Pancreas (tissue), 10 donors: Measurements from ENCODE around the gene ZNF48. TPM values are rescaled to one million over a fixed set of nuclear protein-coding genes. Genes with fewer than 3 reads are reported as not detected.

Experiments used
- ATAC-seq, 4 donors: fragments of 200-7000 bp; cut with Tn5 transposase; one replicate each; pipeline versions ENCODE4 v1.8.0 to v1.9.1; 2020; ENCODE audit warnings: mild to moderate bottlenecking in 4 of 4, moderate library complexity in 4 of 4
- DNase-seq, 6 donors: peaks; one replicate each; pipeline ENCODE4 v3.0.0-alpha.2; 2020
- FAIRE-seq: peaks from 2 replicates; lab custom pipeline; 2012; peaks lifted over from hg19 to GRCh38; lab: Jason Lieb, UNC
- H3K27ac ChIP-seq, 4 donors: fragments of 200-600 bp; sonication (generic); 1 replicate in 3 of 4; 2 replicates in 1 of 4; pipeline versions ENCODE4 v1.5.0 to v1.8.0; 2020
- H3K27me3 ChIP-seq, 4 donors: fragments of 200-600 bp; one replicate each; pipeline ENCODE4 v1.8.0; 2021
- H3K36me3 ChIP-seq, 3 donors: fragments of 200-600 bp; sonication (generic) in 1 of 3; one replicate each; pipeline versions ENCODE4 v1.5.0 to v1.8.0; 2020 to 2021
- H3K4me1 ChIP-seq, 3 donors: fragments of 200-600 bp; one replicate each; pipeline ENCODE4 v1.8.0; 2021
- H3K4me3 ChIP-seq, 4 donors: fragments of 200-600 bp; sonication (generic) in 2 of 4; one replicate each; pipeline versions ENCODE4 v1.5.0 to v1.8.0; 2020 to 2021
- H3K9me3 ChIP-seq, 4 donors: fragments of 200-600 bp; one replicate each; pipeline ENCODE4 v1.8.0; 2021
- WGBS, 2 donors: extraction: QIAGEN DNeasy Blood & Tissue Kit; methylation state at CpG; one replicate each; pipeline ENCODE4 v1.1.7; 2013; 5-methylcytosine and 5-hydroxymethylcytosine counted together
- intact Hi-C, 3 donors: fragments of 100-400 bp; cut with DNase I; formaldehyde crosslinking; loops; one replicate each; pipeline versions ENCODE4 v1.11.1 to v1.14.2; 2022
- polyA plus RNA-seq, 2 donors: library from polyadenylated mRNA; stranded (reverse); fragments of 200-250 nt; gene quantifications; one replicate each; pipeline ENCODE4 v1.2.3, GENCODE V29; 2013
- total RNA-seq, 6 donors: library from RNA; stranded (reverse); fragmentation: NEBNext Ultra II Directional in 4 of 6; extraction: Animal tissue kit (Norgen Biotek cat#: 25700) in 4 of 6; gene quantifications; one replicate each; pipeline versions ENCODE4 v1.2.1 to v1.2.4, GENCODE V29; 2021 to 2023
- TF ChIP-seq, protein P1 (sequence below), 4 donors: fragments of 200-600 bp; sonication (generic) in 3 of 4; IDR thresholded peaks; one replicate each; pipeline versions ENCODE4 v1.5.0 to v1.8.0; 2021; ENCODE audit warnings: antibody characterized with exemption in 4 of 4
- donor health status: healthy with polysubstance abuse.
- donor health status: DM: no; HTN: no; CAD: no; lungs with moderate emphysema.
- donor health status: DM: no; HTN: no; CAD: no.
- donor health status: control.
- donor health status: control.
- donor health status: Bipolar disorder and iron deficiency.
- donor health status: DM: yes; HTN: yes; CAD: no.
- donor health status: DM: no; HTN: no; CAD: no.
- donor health status: DM: no; HTN: no; CAD: no.
- donor health status: DM: yes; HTN: yes; CAD: no.

The ZNF48 gene
- total and polyA plus RNA-seq, 8 donors: 3.1 to 6.5 (median 4.6) TPM

DNA sequence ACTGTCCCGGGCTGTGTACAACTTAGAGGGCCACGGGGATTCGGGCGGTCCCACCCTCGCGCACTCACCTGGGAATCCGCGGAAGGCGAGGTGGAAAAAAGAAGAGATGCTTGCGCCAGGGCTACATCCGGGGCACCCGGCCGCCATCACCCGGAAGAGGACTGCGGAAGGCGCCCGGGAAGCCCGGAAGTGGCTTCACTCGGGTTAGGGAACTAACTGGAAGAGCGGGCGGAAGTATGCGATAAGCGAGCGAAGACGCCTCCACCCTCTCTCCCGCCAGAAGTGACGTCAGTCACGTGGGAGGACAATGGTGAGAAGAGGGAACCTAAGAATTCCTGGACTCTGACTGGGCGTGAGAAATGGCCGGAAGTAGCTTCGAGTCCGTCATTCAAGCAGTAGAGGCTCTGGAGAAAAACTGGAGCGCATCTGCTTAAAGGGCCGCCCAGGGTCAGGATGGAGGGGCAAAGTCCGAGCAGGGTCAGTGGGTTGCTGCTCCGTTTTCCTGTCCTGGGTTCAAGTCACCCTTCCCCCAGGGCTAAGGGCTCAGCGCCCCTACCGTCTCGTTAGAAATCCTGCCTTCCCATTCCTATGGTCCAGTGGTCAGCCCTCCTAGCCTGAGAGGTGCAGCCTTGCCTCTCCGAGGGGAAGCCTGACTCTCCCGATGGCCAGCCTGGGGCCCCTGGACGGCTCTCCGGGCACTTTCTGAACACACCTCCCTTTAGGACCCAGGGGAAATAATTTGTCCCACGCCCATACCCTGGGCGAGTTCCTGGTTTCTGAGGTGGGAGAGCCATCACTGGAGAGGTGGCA, 39.9 kb upstream of the ZNF48 start, which contains the start of gene CD2BP2:
Gene CD2BP2, minus strand, starts transcription at position 165 of the 810 bp plus-strand sequence. CDS start 627 bp downstream, outside the sequence.
- Histone ChIP-seq H3K9me3 (no peaks in the 10 kb centered on the region), H3K27me3 (no peaks in the 10 kb centered on the region), H3K4me1 (peaks cover 9 to 31% (median 23%) of the 10 kb centered on the region in 3 donors), H3K4me3 (peak within 1 kb of the TSS; percentile 70 to 87 (median 76)), H3K27ac (peak within 1 kb of the TSS; percentile 88 to 96 (median 94)), H3K36me3 (peaks cover 0 to 35% (median 13%) of the 10 kb centered on the region in 3 donors)
- TF ChIP-seq, protein P1, sequence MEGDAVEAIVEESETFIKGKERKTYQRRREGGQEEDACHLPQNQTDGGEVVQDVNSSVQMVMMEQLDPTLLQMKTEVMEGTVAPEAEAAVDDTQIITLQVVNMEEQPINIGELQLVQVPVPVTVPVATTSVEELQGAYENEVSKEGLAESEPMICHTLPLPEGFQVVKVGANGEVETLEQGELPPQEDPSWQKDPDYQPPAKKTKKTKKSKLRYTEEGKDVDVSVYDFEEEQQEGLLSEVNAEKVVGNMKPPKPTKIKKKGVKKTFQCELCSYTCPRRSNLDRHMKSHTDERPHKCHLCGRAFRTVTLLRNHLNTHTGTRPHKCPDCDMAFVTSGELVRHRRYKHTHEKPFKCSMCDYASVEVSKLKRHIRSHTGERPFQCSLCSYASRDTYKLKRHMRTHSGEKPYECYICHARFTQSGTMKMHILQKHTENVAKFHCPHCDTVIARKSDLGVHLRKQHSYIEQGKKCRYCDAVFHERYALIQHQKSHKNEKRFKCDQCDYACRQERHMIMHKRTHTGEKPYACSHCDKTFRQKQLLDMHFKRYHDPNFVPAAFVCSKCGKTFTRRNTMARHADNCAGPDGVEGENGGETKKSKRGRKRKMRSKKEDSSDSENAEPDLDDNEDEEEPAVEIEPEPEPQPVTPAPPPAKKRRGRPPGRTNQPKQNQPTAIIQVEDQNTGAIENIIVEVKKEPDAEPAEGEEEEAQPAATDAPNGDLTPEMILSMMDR (IDR thresholded peaks at IDR 0.05): no peak
- peak; percentile 87 to 93 (median 89) for ATAC-seq
- intact Hi-C loops: no loop called here
- peak; percentile 97 for FAIRE-seq
- WGBS, 2 donors: 0% methylated on average over 42 to 45 of the region's 45 CpGs
- peak; percentile 90 to 97 (median 97) for DNase-seq

DNA sequence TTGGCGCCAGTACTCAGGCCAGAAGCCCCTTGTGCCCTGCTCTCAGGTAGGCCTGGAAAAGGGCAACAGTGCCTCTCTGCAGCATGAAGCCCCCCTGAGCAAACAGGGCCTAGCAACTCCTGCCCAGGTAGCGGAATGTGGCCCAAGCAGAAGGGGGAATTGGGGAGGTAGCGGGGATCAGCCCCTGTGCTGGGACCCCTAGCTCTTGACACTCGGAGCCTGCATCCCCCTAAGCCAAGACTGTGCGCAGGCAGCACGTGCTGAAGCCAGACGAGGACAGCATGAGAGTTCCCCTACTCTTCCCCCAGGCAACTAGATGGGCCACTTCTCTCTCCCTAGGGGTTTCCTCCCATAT, 39.3 kb upstream of the ZNF48 start:
- peaks cover 9 to 31% (median 23%) of the 10 kb centered on the region in 3 donors for H3K4me1 ChIP-seq

DNA sequence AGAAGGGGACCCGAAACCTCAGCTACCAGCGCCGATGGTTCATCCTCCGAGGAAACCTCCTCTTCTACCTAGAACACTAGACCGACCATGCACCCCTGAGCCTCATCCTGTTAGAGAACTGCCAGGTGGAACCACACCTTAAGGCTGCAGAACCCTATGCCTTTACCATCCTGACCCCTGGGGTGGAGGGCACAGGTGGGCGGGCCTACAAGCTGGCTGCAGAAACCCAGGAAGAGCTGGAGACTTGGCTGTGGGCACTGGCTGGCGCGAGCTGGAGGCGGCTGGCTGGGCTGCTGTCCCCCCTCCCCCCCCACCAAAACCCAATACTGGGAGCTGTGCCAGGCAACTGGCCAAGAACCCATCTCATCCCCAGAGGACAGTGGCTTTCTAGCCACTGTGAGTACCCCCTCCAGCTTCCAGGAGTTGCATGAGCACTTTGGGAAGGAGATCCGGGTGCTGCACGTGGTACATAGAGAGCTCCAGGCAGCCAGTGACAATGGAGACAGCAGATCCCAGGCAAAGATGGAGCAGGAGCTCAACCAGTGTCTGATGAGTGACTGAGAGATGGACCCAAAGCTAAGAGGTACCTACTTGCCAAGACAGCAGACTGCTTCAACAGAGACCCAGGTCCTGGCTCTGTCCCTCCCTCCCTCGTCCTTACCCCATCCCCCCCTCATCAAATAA, 38.7 kb upstream of the ZNF48 start:
- H3K9me3 ChIP-seq: no peaks in the 10 kb centered on the region
- DNase-seq (peak in 4 of 6 donors; percentile 31 to 63 (median 49)), FAIRE-seq (no peak), ATAC-seq (no peak)
- peaks cover 9 to 28% (median 22%) of the 10 kb centered on the region in 3 donors for H3K4me1 ChIP-seq
- peak overlapping the region in 2 of 4 donors; percentile 76 for H3K4me3 ChIP-seq
- TF ChIP-seq, protein P1 (IDR thresholded peaks at IDR 0.05): no peak
- H3K27ac ChIP-seq: peak overlapping the region in 1 of 4 donors; percentile 96
- intact Hi-C loops: no loop called here
- no peaks in the 10 kb centered on the region for H3K27me3 ChIP-seq
- peaks cover 0 to 25% (median 4%) of the 10 kb centered on the region in 3 donors for H3K36me3 ChIP-seq
- 64 to 67% methylated on average over 12 of the region's 12 CpGs for WGBS, 2 donors

More for the DNA sequence above, 39.3 kb upstream of the ZNF48 start:
- 52 to 56% methylated on average over 7 of the region's 7 CpGs for WGBS, 2 donors
- H3K27me3 ChIP-seq: no peaks in the 10 kb centered on the region
- DNase-seq (peak in 2 of 6 donors; percentile 40 to 71), FAIRE-seq (no peak), ATAC-seq (no peak)
- peak overlapping the region; percentile 88 to 96 (median 94) for H3K27ac ChIP-seq
- intact Hi-C loops: no loop called here
- TF ChIP-seq, protein P1 (IDR thresholded peaks at IDR 0.05): no peak
- H3K4me3 ChIP-seq: peak overlapping the region; percentile 70 to 87 (median 76)
- no peaks in the 10 kb centered on the region for H3K9me3 ChIP-seq
- H3K36me3 ChIP-seq: peaks cover 0 to 29% (median 7%) of the 10 kb centered on the region in 3 donors

DNA sequence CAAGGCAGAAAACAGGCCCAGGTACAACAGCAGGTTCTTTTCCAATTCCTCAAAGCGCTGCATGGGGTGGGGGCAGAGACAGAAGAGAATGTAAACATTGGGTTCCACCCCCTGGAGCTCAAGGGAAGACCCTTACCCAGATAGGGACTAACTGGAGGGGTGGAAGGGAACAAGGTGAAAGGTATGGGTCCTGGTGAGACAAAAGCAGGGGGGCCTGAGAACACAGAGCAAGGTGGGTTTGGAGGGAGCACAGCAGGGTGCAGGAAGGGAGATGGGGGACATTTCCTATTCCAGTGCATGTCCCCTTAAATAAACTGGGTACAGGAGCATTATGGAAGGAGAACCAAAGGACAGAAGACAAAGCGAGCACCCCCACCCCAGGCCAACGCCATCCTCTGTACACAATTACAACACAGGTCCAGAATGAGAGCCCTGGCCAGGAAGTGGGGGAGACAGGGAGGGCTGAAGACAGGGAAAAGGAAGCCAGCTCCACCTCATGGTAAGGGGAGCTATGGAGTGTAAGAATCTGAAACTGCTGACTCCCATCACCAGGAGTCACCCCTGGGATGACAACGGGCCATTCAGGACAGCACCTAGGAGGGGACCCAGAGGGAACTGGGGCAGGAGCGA, 38.0 kb upstream of the ZNF48 start:
- Histone ChIP-seq H3K36me3 (peaks cover 0 to 25% (median 4%) of the 10 kb centered on the region in 3 donors), H3K9me3 (no peaks in the 10 kb centered on the region), H3K27me3 (no peaks in the 10 kb centered on the region), H3K27ac (no peak overlapping the region), H3K4me1 (peaks cover 8 to 22% (median 18%) of the 10 kb centered on the region in 3 donors), H3K4me3 (no peak overlapping the region)
- TF ChIP-seq, protein P1 (IDR thresholded peaks at IDR 0.05): no peak
- intact Hi-C loops: no loop called here
- peak in 2 of 6 donors; percentile 15 to 34 for DNase-seq
- no peak for ATAC-seq
- whole genome bisulfite sequencing, 2 donors: 77 to 81% methylated on average over 5 of the region's 5 CpGs
- FAIRE-seq: no peak
